Activated CD8-positive, alpha-beta memory T cell treated with anti-CD3 and anti-CD28 coated beads, Interleukin-2, amount 50 U/mL, for 1 hour (primary cell): Measurements from ENCODE around the gene VAX1.
"Not testable (repeated sequence)": the region's sequence is repeated elsewhere in the genome, so short reads cannot be mapped to it uniquely, and the experiment has no call there.

ENCODE experiments used
- DNase-seq: peaks from one replicate; pipeline ENCODE4 v3.0.0-alpha.2; 2020; ENCODE audit errors: extremely low read depth

Gene VAX1, protein sequence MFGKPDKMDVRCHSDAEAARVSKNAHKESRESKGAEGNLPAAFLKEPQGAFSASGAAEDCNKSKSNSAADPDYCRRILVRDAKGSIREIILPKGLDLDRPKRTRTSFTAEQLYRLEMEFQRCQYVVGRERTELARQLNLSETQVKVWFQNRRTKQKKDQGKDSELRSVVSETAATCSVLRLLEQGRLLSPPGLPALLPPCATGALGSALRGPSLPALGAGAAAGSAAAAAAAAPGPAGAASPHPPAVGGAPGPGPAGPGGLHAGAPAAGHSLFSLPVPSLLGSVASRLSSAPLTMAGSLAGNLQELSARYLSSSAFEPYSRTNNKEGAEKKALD

DNA sequence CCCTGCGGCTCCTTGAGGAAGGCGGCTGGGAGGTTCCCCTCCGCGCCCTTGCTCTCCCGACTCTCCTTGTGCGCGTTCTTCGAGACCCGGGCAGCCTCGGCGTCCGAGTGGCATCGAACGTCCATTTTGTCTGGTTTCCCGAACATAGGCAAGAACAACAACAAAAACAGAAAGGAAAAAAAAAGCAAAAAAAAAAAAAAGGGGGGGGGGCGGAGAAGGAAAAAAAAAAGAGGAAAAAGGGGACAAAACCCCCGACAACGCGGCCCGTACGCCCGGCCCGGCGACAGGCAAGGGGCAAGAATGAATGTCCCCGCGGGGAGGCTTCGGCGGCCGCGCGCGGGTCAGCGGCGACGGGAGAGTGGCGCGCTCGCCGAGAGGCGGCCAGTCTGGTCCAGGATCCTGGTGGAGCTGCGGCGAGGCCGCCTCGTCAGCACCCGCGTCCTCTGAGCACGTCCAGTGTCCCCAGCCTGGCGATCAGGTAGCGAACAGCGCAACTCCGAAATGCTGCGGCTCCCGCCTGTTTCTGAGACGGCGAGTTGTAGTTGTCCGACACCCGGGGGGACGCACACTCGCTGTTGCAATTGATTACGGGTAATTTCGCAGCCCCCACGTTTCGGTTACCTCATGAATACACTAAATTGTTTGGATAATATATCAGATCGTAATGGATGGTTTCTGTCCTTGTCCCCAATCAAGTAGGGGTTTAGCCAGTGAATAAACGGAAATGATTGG lies at the start of gene VAX1:
Gene VAX1 (minus strand): TSS at position 360 of the 732 bp plus-strand sequence. CDS start 214 bp downstream, at position 146.
- DNase-seq: no peak

DNA sequence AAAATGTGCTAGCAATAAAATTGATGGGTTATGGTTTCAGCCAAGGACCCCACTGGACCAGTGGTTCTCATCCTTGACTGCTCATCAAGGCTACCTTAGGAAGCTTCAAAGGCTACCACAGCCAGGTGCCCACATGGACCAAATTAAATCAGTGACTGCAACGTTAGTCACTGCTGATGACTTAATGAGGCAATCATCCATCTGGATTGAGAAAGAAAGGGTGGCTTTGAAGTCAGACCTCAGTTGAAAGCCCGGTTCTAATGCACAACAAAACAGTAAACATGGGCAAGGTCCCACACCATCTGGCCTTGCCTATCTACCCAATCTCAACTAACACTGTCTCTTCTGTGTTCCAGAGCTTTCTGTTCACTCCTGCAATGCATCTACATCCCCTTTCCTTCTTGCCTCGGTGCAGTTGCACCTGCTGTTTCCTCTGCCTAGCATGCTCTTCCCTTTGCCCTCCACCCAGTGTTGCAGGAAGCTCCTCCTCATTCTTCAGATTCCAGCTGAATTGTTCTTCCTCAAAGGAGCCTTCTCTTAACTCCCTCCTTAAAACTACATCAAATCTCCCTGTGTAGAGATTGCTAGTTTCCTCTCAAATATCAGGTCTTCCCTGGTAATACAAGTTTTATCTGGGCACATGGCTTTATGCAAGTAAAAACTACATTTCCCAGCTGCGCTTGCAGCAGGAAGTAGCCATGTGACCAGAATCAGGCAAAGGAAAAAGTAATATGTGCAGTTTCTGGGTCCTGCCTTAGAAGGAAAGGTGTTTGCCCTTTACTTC lies 49.0 kb upstream of the VAX1 start:
- DNase-seq: no peak

DNA sequence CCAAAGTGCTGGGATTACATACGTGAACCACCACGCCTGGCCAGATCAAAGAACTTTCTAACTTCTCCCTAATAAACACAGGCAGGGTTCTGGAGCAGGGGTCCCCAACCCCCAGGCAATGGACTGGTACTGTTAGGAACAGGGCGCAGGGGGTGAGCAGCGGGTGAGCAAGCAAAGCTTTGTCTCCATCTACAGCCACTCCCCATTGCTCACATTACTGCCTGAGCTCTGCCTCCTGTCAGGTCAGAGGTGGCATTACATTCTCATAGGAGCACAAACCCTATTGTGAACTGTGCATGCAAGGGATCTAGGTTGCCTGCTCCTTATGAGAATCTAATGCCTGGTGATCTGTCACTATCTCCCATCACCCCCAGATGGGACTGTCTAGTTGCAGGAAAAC lies 47.7 kb upstream of the VAX1 start:
- not testable (repeated sequence) for DNase-seq

DNA sequence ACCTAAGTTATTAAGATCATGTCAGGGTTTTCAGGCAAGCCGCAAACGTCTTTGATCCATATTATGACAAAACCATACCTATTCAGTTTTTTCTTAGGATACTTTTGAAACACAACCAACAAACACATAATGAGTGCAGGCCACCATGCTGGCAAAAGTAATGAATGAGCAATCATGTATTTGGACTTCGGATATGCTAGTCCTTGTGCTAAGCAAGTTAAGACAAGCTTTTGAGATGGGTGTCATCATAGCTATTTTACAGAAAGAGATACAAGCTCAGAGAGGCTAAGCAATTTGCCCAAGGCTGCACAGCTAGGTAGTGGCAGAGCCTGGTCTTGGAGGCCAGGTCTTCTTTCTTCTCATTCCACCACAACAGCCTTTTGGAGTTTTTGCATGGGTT lies 46.8 kb upstream of the VAX1 start:
- no peak for DNase-seq

DNA sequence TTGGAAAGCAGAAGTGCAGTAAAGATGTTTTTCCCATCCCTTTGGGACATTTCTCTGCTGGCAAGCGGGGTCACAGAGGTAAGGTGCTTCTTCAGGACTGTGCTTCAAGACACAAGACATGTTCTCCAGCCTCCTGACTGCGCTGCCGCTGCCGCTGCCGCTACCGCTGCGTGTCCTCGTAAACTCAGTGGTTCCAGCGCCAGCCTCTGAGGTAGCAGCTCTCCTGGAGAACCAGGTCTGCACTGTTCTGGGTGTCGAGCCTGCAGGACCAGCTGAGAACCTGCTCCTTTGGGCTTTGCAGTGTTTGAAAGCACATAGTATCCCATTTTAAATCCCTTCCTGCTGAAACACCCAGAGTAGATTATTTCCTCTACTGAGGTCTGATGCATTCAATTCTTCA lies 46.2 kb upstream of the VAX1 start:
- DNase-seq: no peak

DNA sequence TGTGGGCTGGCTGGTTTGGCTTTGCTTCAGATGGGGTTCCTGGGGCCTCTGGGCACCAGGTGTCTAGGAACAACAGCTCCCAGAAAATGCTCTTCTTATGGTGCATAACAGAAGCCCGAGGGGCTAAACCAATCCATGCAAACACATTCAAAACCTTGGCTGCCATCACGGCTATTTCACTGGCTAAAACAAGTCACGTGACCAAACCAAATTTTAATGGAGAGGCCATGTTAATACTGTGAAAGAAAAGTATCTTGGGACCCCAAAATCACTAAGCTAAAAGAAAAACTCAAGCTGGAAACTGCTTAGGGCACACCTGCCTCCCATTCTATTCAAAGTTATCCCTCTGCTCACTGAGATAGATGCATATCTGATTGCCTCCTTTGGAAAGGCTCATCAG lies 40.1 kb upstream of the VAX1 start:
- no peak for DNase-seq

DNA sequence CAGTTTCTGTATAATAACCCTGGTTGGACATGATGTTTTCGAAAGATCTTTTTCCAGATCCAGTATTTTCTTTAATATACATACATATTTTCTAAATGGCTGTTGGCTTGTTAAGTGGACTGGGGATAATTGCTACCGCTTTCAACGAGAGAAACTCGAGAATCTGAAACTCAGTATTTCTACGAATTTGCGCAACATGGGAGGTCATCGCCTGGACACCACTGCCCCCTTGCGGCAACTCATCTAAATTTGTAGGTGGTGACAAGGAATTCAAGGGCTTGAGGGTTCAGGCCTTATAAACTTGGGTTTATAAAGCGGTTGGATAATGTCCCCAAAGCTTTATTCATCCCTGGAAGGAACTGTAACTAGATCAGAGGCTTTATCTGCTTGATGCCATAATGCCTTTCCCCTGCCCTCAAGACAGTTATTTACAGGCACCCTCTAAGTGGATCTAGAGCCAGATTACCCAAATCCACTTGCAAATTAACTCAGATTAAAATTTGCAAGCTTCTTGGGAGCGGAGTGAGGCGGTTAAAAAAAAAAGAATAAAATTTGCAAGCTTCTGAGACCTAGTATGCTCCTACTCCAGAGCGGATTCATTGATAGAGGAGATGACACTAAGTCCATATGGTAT lies 37.9 kb upstream of the VAX1 start:
- DNase-seq: peak; percentile 35

DNA sequence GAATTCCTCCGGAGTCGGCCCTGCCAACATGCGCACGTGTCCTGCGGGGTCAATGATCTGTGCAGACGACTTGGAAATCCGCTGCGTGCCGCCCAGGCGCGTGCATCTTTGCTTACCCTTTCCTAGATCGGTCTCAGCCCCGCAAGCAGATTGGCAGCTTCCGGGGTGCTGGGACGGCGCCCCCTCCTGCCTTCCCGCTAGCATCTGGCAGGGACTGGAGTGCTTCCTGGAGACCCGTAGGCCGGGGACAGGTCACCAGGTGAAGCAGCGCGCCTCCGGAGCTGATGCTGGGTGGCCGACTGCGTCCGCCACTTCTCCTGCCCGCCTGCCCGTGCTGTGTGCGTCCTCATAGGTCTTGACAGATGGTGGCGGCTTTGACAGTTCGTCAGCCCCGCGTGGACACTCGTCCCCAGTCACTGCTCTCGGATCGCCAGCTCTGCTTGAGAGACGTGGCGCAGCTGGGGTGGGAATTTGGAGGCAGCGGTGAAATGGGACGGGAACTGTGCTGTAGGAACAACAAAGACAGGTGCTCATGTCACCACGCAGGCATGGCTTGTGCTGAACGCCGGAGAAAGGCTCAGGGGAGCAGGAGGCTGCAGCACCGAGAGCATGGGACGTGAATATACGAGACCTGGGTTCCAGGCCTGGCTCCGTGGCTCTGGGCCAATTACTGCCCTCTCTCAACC lies 37.3 kb upstream of the VAX1 start:
- DNase-seq: no peak

DNA sequence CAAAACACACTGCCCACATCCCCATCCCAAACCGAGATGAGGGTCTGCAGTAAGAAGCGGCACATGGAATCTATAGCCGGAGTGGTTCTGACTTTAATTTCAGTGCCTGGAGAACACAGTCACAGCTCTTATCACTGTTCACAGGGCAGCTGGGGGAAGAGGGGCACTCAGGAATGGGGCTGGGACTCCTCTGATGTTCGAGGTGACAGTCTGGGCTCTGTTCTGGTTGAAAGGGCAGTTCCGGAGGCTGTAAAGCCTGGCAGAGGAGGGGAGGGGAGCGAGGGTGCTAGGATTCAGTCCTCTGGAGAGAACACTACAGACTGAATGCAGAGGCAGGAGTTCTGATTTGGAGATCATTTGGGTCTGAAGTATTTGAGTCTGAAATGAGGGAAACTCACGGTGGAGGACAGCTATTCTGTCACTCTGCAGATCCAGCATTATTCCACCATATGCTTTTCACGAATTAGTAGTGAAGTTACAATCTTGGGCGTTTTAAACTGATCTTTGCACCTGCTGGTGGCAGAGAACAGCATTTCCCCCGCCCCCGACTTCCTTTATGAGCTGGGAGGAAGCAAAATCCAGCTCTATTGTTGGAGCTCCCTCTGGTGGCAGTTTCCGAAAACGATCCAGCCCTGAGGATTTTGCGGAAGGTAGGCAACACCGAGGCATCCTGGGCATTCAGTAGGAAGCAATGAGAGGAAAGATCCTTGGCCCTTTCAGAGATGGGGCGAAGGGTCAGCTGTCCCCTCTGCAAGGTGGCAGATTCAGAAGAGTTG lies 36.6 kb upstream of the VAX1 start:
- DNase-seq: peak; percentile 51

DNA sequence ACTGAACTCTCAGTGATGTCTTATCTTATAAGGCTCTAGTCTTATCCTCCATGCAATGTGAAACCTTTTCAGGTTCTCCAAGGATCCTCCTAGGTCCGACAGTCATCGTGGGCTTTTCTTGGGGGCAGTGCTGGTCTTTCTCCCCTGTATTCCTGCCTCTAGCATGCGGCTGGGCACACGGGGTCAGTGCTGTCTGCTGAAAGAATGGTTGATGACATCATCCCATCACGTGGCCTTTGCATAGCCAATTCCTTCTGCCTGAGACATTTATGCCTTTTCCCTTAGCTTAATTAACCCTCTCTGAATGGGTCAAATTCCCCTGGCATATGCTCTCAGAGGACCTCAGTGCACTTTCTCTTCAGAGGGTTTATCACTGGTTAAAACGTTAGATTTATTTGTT lies 32.2 kb upstream of the VAX1 start:
- no peak for DNase-seq

DNA sequence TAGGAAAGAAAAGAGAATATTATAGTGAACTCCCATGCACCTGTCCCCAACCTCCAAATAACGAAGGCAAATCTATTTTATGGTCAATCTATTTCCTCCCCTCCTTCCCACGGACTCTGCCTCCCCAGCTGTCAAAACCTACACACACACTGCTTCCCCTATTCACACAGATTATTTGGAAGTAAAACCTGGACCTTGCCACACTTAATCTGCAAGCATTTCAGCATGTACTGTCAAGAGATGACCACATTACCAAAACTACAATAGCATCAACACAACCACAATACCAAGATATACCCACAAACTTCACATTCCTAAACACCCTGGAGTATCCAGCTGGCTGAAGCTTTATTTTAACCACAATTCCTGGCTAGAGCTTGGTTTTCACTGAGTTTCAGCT lies 31.4 kb upstream of the VAX1 start:
- DNase-seq: no peak

DNA sequence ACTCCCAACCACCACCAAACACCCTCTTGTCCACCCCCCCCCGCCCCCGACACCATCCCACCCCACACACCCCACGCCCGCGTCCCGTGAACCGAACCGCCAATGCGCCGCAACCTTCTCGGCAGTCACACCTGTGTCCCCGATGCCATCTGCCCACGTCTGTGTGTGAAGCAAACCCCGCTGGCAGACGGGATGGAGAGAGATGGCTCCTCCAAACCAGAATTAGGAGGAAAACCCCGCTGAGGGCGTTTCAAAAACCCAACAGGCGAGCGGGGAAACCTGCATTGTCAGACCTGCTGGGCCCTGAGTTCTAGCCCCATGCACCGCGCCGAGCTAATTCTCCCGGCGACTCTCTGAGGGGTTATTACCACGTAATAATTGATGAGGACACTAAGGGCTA lies 30.7 kb upstream of the VAX1 start:
- DNase-seq: no peak

DNA sequence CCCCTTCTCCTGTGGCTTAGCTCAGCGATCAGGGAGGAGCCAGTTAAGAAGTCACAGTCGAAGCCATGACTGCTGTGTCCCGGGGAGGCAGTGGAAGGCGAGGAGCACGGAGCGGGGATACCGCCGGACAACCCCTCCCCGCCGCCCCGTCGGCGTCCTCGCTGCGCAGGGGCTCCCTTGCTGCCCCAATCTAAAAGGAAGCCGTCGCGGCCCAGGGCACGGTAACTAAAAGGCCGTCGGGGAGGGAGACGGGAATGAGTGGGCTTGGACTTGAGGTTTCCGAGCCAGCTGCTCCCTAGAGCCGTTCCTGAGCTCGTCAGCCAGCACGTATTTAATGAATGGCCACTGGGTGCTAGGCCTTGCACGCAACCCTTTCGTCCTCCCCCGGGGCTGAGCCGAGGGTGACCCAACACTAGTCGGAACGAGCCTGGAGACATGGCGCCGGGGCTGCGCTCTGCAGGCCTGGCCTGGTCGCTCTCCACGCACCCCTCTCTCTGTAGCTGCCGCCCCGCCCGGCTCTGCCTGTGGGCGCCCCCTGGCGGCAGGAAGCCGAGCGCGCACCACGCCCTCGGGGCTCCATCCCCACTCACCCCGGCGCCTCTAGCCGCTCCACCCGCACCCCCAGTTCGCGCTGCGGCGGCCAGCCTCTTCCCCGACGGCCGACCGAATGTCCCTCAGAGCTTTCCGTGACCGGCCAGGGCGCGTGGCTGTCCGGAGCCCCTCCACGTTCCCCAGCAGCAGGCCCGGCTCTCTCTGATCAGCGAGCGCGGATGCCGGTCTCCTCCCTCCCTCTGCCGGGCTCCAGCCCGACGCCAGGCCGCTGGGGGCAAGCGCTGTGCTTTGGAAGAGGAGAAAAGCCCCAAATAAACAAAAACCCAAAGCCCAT lies 30.0 kb upstream of the VAX1 start:
- DNase-seq: no peak

DNA sequence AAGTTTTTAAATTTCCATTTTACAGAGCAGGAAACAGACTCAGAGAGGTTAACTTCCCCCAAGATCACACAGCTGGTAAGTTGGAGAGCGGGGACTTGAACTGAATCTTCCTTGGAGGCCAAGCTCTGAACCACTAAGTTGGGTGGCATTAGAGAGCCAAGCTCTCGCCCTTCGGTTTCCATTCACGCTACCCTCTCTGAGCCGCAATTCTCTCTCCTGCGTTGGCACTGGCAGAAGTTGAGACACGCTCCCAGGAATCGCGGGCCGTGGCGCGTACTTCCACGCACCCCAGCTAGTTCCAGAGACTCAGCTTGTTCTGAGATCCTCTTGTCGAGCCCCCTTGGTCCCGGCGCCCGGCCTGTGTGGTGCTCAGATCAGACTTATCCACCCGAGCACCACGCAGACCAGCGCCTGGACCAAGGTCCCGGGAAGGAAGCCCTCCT lies 29.3 kb upstream of the VAX1 start:
- no peak for DNase-seq

DNA sequence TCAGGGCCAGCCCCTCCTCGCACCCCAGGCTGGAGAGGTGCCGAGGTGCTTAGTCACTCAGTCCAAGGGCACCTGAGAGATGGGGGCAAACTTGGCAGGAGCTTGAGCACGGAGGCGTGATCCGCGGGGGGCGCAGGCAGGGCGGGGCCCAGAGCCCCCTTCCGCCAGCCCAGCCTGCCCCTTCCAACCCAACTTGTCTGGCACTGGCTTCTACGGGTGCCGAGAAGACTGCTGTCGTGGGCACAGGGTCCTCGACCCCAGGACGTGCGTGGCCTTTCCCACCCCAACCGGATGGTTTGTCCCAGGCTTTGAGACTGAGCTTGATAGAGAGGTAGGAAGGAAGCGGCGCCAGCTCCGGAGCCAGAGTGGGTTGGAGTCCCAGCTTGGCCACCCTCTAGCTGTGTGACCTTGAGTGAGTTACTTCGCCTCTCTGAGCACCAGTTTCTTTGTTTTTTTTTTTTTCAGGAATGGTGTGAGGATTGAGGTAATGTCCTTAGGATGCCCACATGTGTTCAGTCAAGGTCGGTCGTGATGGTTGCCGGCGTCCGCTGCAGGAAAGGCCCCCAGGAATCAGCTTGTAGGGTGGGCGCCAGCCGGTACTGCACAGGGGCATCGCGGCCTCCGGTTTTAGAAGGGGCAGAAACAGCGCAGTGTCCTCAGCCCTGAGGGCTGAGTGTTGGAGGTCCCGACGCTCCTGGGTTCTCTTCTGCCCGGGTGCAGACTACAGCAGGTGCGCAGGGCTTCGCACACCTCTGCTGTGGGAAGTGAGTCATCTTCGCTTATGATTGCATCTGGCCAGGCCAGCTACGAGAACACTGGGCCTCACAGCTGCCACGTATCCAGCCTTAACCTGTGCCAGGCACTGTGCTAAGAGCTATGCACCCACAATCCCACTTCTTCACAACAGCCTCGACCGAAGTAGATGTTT lies 28.6 kb upstream of the VAX1 start:
- DNase-seq: no peak

DNA sequence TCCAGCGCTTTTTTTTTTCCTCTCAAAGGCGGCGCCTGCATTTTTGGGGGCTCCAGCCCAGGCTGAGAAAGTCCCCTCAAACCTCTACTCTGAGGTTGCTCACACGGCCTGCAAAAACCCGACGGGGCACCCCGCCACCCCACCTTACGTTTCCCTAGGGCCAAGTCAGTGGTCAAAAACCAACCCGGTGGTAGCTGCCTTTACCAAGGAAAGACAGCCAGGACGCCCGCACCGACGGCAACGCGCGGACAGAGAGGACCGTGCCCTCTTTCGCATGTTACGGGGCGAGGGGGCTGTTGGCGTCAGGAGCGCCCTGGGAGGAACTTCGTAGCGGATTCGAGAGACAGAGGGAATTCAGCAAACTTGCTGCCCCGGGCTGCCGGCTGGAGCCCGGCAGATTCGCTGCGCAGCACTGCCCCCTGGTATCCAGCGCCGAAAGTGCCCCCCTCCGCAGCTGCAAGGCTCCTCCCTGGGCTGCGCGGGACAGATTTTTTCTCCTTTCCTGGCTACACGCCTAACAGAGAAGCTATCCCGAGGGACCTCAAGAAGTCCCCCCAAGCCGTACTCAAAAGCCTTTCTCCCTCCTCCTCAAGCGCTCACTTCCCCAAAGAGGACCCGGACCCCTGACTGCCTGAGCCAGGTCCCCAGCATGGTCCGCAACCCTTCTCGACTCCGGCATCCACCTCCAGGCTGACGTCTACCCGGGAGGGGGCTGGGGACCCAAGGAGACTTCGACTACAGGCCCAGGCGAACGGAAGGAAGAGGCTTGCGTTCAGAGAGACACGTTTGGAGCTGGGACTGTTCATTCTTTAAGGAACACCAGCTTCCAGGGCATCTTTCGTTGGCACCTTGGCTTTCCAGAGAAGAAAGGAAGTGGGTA lies 27.7 kb upstream of the VAX1 start:
- DNase-seq: no peak
